Epithelial cell of esophagus (primary cell): Measurements from ENCODE around the gene ATP6V0A4.

Source experiments
- DNase-seq: peaks from one replicate; pipeline ENCODE4 v3.0.0; 2010; ENCODE audit warnings: low read depth
- H3K4me3 ChIP-seq: 2 replicates; pipeline ENCODE4 v1.5.1; 2011; ENCODE audit warnings: mild to moderate bottlenecking, low read length, control low read depth
- CTCF ChIP-seq: IDR thresholded peaks from 2 replicates; pipeline ENCODE4 v1.5.1; 2011; ENCODE audit warnings: low read depth, mild to moderate bottlenecking, low read length, control low read depth, inconsistent platforms; ENCODE audit not compliant: insufficient read depth; ENCODE audit errors: missing control alignments

ATP6V0A4 gene

DNA sequence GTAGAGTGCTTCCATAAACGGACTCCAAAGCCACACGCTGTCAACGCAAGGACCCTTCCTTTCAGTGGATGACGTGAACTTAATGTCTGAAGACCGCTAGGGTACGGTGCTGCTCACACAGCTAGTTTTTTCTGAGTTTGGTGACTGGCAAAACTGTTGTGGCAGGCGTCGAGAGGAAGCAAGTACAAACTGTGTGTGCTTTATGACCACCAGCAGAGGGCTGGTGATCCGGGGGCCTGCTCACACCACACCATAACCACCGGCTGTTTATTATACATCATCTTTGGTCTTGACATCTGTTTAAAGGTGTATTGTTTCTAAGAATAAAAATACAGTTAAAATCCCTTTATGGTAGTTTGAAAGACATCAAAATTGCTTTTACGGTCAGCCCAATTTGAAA lies 37.1 kb upstream of the ATP6V0A4 start:
- TF ChIP-seq CTCF: no peak
- no peak for DNase-seq
- no peak overlapping the region for H3K4me3 ChIP-seq

DNA sequence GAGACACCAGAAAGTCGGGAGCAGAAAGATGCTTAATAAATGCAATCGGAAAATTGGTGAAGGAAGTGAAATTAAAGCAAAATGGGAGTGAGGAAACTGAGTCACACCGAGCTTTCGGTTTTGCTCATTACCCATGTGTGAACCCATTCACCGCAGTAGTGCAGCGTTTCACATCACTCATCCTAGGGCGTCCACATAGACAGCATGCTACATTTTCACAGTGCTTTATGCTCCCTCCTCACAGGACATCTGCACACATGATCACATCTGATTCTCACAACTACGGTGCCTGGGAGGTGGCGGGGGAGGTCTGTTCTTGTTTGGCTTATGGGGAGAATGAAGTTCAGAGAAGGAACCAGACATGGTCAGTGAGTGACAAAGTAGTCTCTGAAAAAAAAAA lies 36.6 kb upstream of the ATP6V0A4 start:
- no peak for DNase-seq
- H3K4me3 ChIP-seq: no peak overlapping the region
- TF ChIP-seq CTCF: no peak

DNA sequence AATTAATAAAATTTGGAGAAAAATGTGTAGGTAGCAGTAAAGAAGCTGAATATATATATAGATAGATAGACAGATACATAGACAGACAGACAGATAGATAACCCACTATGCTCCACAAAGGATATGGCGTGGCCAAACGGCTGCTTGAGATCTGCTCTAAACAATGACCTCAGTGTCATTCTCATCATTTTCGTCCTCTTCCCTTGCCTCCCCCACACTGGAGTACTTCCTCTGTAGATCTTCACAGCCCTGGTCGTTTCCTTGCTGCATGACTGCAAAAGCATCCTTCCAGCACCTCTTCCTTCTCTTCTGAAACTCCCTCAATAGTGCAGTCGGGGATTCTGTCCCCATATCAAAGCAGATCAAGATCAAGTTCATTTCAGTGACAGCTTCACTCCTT lies 35.6 kb upstream of the ATP6V0A4 start:
- TF ChIP-seq CTCF: no peak
- H3K4me3 ChIP-seq: no peak overlapping the region
- no peak for DNase-seq

GRCh38 chr7:138832966-138833365 lies 35.0 kb upstream of the ATP6V0A4 start:
- DNase-seq: no peak
- no peak overlapping the region for H3K4me3 ChIP-seq
- no peak for TF ChIP-seq CTCF

- DNase-seq: no peak
- no peak overlapping the region for H3K4me3 ChIP-seq
- no peak for TF ChIP-seq CTCF
Observed at GRCh38 chr7:138829335-138829734, 31.3 kb upstream of the ATP6V0A4 start.

DNA sequence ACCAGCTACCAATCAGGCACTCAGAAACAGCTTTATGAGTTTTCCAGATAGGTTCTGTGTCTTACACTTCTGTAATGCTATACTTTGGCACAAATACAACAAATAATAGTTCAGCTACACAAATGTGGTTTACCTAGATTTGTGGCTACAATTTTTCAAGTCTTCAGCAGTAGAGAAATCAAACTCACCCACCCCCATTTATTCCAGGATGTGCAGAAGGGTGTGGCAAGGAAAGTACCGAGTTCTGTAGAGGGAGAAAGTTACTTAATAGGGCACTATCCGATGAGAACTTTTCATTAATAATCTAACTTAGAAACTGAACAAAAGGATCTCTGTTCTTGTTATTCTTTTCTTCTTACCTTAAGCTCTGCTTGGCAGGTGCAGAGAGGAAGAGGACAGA lies 30.3 kb upstream of the ATP6V0A4 start:
- no peak for TF ChIP-seq CTCF
- DNase-seq: no peak
- no peak overlapping the region for H3K4me3 ChIP-seq

DNA sequence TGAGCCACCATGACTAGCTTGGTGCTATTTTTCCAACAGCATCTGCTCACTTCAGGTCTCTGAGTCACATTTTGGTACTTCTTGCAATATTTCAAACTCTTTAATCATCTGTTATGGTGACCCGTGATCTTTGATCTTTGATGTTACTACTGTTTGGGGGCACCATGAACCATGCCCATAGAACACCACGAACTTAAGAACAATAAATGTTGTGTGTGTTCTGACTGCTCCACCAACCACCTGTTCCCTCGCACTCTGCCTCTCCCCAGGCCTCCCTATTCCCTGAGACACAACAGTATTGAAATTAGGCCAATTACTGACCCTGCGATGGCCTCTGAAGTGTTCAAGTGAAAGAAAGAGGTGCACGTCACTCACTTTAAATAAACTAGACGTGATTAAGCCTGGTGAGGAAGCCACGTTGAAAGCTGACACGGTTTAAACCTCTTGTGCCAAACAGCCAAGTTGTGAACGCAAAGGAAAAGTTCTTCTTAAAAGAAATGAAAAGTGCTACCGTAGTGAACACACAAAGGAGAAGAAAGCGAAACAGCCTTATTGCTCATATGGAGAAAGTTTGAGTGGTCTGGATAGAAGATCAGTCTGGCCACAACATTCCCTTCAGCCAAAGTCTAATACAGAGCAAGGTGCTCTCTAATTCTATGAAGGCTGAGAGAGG lies 27.2 kb upstream of the ATP6V0A4 start:
- H3K4me3 ChIP-seq: no peak overlapping the region
- TF ChIP-seq CTCF: no peak
- DNase-seq: no peak
